Spinal cord (tissue), 10 donors: ENCODE results near the gene HUS1B. TPM values are rescaled to one million over a fixed set of nuclear protein-coding genes. Genes with fewer than 3 reads are reported as not detected.
A peak's percentile ranks its signal among the peaks of the same experiment; 100 is the strongest.

ENCODE experiments used
- DNase-seq, 6 donors: peaks; one replicate each; pipeline versions ENCODE4 v3.0.0 to v3.0.0-alpha.2; 2013 to 2015; ENCODE audit warnings: low spot score in 6 of 6, low read depth in 4 of 6
- H3K27ac ChIP-seq: one replicate; pipeline ENCODE4 v1.5.1; 2013; ENCODE audit warnings: low read depth, low read length, control low read depth
- H3K27me3 ChIP-seq: one replicate; pipeline ENCODE4 v1.6.1; 2013; ENCODE audit warnings: low read length; ENCODE audit not compliant: control insufficient read depth, insufficient read depth
- H3K36me3 ChIP-seq: one replicate; pipeline ENCODE4 v1.6.1; 2013; ENCODE audit warnings: low read length; ENCODE audit not compliant: control insufficient read depth, insufficient read depth
- H3K4me1 ChIP-seq: one replicate; pipeline ENCODE4 v1.6.1; 2013; ENCODE audit warnings: low read length; ENCODE audit not compliant: control insufficient read depth, insufficient read depth
- H3K4me3 ChIP-seq: one replicate; pipeline ENCODE4 v1.5.1; 2013; ENCODE audit warnings: low read depth, low read length, control low read depth
- H3K9me3 ChIP-seq: one replicate; pipeline ENCODE4 v1.6.1; 2013; ENCODE audit warnings: low read length; ENCODE audit not compliant: control insufficient read depth, insufficient read depth
- WGBS: methylation state at CpG from one replicate; pipeline ENCODE4 v1.1.5; 2013; ENCODE audit warnings: missing lambda C conversion rate; ENCODE audit not compliant: insufficient coverage; 5-methylcytosine and 5-hydroxymethylcytosine counted together
- polyA plus RNA-seq, 2 donors: library from polyadenylated mRNA; unstranded; fragments of 120-200 nt; gene quantifications; one replicate each; pipeline ENCODE4 v1.2.1, GENCODE V29; 2013; ENCODE audit not compliant: insufficient read length in 2 of 2
- total RNA-seq, 2 donors: library from RNA; depleted of rRNA in 1 of 2; stranded (reverse); fragments of 120-200 nt in 1 of 2; fragments of >200 nt in 1 of 2; gene quantifications; one replicate each; pipeline versions ENCODE4 v1.2.3 to v1.2.4, GENCODE V29; 2013 to 2014
- donor health status: healthy.

The HUS1B gene
- total and polyA plus RNA-seq, 4 donors, result 0.39 to 0.99 (median 0.41) TPM; not detected in 1

DNA sequence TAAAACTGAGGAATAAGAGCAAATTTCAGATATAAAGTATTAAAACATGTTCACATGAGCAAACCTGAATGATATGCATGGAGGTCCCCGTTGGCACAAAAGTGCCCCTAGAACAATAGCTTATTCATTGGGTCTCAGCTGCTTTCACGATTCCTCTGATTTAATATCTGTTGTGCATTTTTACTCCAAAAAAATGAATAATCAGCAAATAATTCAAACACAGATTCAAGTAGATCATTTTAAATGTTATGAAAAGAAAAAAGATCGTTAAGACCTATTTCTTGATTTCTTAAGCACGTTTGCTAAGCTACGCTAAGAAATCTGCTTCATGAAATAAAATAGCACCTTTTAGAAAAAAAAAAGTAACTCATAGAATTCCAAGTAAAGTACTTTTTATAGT lies 21.7 kb downstream of the HUS1B start:
- Histone ChIP-seq H3K27me3 (no peaks in the 10 kb centered on the region), H3K36me3 (peaks cover 11% of the 10 kb centered on the region), H3K9me3 (no peaks in the 10 kb centered on the region), H3K4me3 (no peak overlapping the region), H3K27ac (no peak overlapping the region), H3K4me1 (no peaks in the 10 kb centered on the region)
- no CpG with 5 or more reads among the region's 5 CpGs for WGBS
- no peak for DNase-seq

DNA sequence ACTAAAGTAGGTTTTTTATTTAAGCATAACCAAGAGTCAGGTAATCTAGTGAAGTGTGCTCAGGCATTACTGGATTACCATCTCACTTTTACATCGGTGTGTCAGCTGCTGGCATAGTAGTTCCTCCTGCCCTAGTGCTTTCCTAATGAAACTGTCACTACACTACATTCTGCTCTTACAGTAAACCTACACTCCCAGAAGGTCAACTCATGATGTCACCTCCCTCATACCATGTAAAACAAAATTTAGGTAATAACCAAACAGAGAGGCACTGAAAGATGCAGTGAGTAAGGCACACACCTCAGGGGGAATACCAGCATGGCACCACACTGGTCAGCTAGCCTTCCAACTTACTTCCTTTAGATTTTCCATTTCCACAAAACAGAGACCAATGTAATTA lies 23.3 kb downstream of the HUS1B start:
- no peaks in the 10 kb centered on the region for H3K9me3 ChIP-seq
- DNase-seq, result no peak
- peaks cover 11% of the 10 kb centered on the region for H3K36me3 ChIP-seq
- no peak overlapping the region for H3K4me3 ChIP-seq
- H3K27me3 ChIP-seq, result no peaks in the 10 kb centered on the region
- no peak overlapping the region for H3K27ac ChIP-seq
- WGBS, result 100% methylated on average over 1 of the region's 1 CpG
- H3K4me1 ChIP-seq, result no peaks in the 10 kb centered on the region

DNA sequence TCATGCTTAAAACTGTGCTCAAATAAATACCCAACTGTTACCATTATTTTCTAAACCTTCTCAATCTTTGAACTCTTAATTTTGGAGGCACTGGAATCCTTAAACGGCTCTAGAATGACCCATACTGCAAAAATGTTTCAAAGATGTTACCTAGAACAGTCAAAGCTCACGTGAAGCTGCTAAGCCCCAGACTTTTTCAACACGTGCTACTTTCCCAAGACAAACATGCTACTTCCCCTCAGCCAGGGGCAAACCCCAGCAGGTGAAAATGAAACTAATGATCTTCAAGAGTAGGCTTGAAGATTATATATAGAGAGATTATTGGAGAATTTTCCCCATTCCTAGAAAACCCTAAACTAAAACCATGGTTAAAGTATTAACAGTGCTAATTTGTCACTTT lies 28.1 kb downstream of the HUS1B start:
- no peak overlapping the region for H3K27ac ChIP-seq
- 86% methylated on average over 1 of the region's 3 CpGs for WGBS
- no peak for DNase-seq
- no peaks in the 10 kb centered on the region for H3K9me3 ChIP-seq
- peaks cover 4% of the 10 kb centered on the region for H3K36me3 ChIP-seq
- H3K27me3 ChIP-seq, result no peaks in the 10 kb centered on the region
- no peaks in the 10 kb centered on the region for H3K4me1 ChIP-seq
- no peak overlapping the region for H3K4me3 ChIP-seq

DNA sequence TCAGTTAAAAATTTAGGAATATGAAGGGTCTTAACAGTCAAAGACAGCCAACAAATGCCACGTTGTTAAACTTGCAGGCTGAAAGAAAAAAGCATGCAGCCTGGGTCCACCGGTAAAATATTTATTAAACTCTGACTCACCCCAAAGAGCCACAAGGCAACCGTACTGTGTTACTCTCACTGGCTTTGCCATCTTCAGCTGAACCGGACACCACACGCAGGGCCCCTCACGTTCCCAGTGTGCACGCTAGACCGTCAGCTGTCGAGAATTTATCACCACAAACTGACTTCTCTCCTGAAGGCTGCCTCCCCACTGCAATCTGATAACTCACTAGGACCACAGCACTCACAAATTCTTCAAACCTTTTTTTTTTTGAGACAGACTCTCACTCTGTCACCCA lies 30.7 kb downstream of the HUS1B start:
- peaks cover 4% of the 10 kb centered on the region for H3K36me3 ChIP-seq
- H3K9me3 ChIP-seq, result no peaks in the 10 kb centered on the region
- no peaks in the 10 kb centered on the region for H3K27me3 ChIP-seq
- H3K27ac ChIP-seq, result no peak overlapping the region
- H3K4me3 ChIP-seq, result no peak overlapping the region
- WGBS, result 79% methylated on average over 9 of the region's 9 CpGs
- no peak for DNase-seq
- H3K4me1 ChIP-seq, result no peaks in the 10 kb centered on the region

DNA sequence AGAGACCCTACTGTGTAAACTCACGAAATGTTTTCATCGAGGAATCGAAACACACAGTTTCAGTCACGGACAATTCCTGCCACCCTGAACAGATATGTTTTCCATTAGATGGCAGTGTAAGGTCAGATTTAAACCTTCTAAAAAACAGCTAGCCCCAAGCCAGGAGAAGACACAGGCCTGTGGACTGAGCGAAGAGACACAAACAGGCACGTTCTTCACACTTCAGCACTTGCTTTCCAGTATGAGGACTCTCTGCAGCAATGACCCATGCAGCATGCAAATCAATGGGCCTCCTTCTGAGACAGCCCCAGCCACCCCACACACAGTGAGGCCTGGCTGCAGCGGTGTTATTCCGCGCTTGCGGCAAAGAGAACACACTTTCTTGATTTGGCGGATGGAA lies 31.9 kb downstream of the HUS1B start:
- Histone ChIP-seq H3K4me3 (no peak overlapping the region), H3K9me3 (no peaks in the 10 kb centered on the region), H3K36me3 (peaks cover 2% of the 10 kb centered on the region), H3K4me1 (no peaks in the 10 kb centered on the region), H3K27ac (no peak overlapping the region), H3K27me3 (no peaks in the 10 kb centered on the region)
- peak in 4 of 6 donors; percentile 4 to 59 (median 24) for DNase-seq
- 59% methylated on average over 6 of the region's 11 CpGs for WGBS

DNA sequence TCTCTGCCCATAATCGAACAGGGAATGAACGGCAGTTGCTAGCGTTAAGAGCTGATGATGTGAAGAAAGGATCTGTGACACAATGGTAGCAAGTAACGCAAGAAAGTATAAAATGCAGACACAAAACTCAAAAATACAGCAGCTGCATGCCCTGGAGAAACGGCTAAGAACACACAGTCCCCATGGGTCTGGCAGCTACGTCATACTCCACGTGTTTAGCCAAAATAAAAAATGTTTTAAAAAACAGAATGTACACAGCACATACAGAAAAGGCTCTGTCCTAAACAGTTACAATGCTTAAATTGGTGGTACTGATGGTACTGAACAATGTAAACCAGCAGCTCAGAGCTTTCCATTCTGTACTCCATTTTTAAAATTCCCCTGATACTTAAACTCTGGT lies 34.4 kb downstream of the HUS1B start:
- Histone ChIP-seq H3K27ac (no peak overlapping the region), H3K9me3 (no peaks in the 10 kb centered on the region), H3K27me3 (no peaks in the 10 kb centered on the region), H3K4me3 (no peak overlapping the region), H3K36me3 (peaks cover 4% of the 10 kb centered on the region), H3K4me1 (no peaks in the 10 kb centered on the region)
- DNase-seq, result no peak
- 100% methylated on average over 1 of the region's 7 CpGs for WGBS

DNA sequence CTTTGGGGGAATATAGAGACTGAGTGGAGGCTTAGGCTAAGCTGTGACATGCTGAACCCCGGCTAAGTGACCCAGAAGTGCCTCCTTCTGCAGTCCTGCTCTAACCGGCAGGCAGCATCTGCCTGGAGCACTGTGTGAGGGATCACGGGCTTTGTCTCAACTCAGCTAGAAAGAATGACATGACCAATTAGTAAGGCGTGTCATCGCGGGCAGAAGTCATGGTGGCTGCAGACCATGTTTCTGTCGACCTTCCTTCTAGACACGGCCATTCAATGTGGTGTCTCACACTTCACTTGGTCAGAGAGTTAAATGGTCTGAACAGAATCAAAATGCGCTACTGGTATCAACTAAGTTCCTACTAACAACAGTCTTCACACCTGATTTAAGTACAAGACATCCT lies 35.0 kb downstream of the HUS1B start:
- no peaks in the 10 kb centered on the region for H3K27me3 ChIP-seq
- H3K4me1 ChIP-seq, result no peaks in the 10 kb centered on the region
- H3K36me3 ChIP-seq, result peaks cover 6% of the 10 kb centered on the region
- no peaks in the 10 kb centered on the region for H3K9me3 ChIP-seq
- no peak overlapping the region for H3K27ac ChIP-seq
- 81% methylated on average over 8 of the region's 9 CpGs for WGBS
- DNase-seq, result no peak
- H3K4me3 ChIP-seq, result no peak overlapping the region

DNA sequence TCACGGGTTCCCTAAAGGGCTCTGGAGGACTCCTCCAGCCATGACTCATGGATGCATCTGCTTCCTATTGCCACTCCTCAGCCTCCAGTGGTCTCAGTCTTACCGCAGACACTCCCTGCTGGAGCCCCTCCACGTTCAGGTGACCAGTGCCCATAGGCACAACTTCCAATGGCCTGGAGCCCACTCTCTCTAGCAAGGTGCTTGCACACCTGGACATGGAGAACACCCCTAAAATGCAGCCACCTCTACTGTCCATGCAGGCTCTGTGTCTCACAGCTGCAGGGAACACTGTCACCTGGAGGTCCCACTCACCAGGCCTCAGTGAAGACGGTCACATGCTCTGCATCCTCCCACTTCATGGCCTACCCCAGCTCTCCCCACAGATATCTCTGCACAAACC lies 36.0 kb downstream of the HUS1B start:
- WGBS, result 97% methylated on average over 4 of the region's 4 CpGs
- no peaks in the 10 kb centered on the region for H3K4me1 ChIP-seq
- no peak for DNase-seq

DNA sequence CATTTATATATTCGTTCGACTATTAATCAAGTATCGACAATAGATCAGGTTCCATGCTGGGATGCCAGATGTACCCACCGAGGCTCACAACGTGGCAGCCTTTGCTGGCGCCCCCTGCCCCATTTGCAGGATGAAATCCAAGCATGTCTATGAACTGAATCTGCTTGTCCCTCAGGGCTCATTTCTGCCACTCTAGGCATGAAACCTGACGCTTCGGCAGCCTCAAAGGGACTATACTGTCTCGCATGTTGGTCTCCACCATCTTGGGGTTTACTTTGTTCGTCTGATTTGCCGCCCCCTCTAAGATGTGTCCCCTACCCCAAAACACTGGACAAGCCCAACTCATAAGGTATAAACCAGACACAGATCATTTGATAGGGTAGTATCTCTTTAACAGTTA lies 36.7 kb downstream of the HUS1B start:
- Histone ChIP-seq H3K9me3 (no peaks in the 10 kb centered on the region), H3K27me3 (no peaks in the 10 kb centered on the region), H3K4me1 (no peaks in the 10 kb centered on the region), H3K4me3 (no peak overlapping the region), H3K36me3 (peaks cover 6% of the 10 kb centered on the region), H3K27ac (no peak overlapping the region)
- WGBS, result 74% methylated on average over 11 of the region's 11 CpGs
- DNase-seq, result peak in 1 of 6 donors; percentile 43

More for the DNA sequence above, 36.0 kb downstream of the HUS1B start:
- no peak overlapping the region for H3K27ac ChIP-seq
- no peaks in the 10 kb centered on the region for H3K27me3 ChIP-seq
- H3K36me3 ChIP-seq, result peaks cover 6% of the 10 kb centered on the region
- H3K4me3 ChIP-seq, result no peak overlapping the region
- H3K9me3 ChIP-seq, result no peaks in the 10 kb centered on the region

DNA sequence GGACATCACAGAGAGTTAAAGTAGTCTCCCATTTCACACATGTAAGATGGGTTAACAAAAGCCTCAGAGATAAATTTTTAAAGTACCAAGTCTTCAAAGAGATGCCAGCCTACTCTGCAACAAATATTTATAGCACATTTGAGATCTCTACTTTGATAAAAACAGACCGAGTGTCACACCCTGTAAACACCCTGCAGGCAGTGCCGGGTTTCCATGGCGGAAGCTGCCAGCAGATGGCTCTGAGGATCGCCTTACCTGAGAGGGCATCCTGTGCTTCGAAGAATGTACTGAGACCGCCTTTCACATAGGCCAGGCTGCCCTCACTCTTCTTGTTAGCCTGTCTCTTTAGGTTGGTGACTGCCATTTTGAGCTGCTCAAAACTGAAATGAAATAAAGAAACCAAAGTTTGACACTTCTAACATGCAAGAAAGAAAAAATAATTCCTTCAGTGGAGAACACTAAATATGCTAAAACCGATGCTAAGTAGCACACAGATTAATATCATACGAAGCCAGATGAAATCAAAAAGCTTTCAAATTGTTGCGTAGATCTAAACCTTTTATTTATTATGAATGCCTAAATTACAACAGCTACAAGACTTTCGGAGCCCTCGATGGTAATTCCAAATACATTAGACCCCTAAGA lies 39.3 kb downstream of the HUS1B start:
- 100% methylated on average over 6 of the region's 11 CpGs for WGBS
- Histone ChIP-seq H3K4me3 (no peak overlapping the region), H3K4me1 (no peaks in the 10 kb centered on the region), H3K9me3 (no peaks in the 10 kb centered on the region), H3K27me3 (no peaks in the 10 kb centered on the region), H3K27ac (no peak overlapping the region), H3K36me3 (peaks cover 6% of the 10 kb centered on the region)
- peak in 1 of 6 donors; percentile 31 for DNase-seq
